Activated naive CD8-positive, alpha-beta T cell treated with anti-CD3 and anti-CD28 coated beads, Interleukin-2, amount 50 U/mL, for 24 hours (primary cell): ENCODE measurements around the gene CRLF2.
"Not testable (repeated sequence)": the region's sequence is repeated elsewhere in the genome, so short reads cannot be mapped to it uniquely, and the experiment has no call there.

Experiments used
- ATAC-seq: fragments of 150-1000 bp; cut with Tn5 transposase; one replicate; pipeline ENCODE4 v1.10.0; 2021
- DNase-seq: peaks from one replicate; pipeline ENCODE4 v3.0.0; 2021
- H3K27ac Mint-ChIP-seq: one replicate; pipeline ENCODE4 v1.8.0; 2021; ENCODE audit warnings: mild to moderate bottlenecking, mixed read lengths
- H3K27me3 Mint-ChIP-seq: one replicate; pipeline ENCODE4 v1.8.0; 2021; ENCODE audit warnings: mixed read lengths
- H3K36me3 Mint-ChIP-seq: one replicate; pipeline ENCODE4 v1.8.0; 2021; ENCODE audit warnings: low read depth, mixed read lengths
- H3K4me1 Mint-ChIP-seq: one replicate; pipeline ENCODE4 v1.8.0; 2021; ENCODE audit warnings: mixed read lengths
- H3K4me3 Mint-ChIP-seq: one replicate; pipeline ENCODE4 v1.8.0; 2021; ENCODE audit warnings: mild to moderate bottlenecking, moderate library complexity, mixed read lengths
- H3K9me3 Mint-ChIP-seq: one replicate; pipeline ENCODE4 v1.8.0; 2021; ENCODE audit warnings: mixed read lengths

CRLF2 gene

GRCh38 chrX:1190596-1191145 is 21.8 kb downstream of the CRLF2 start:
- Mint-ChIP-seq H3K9me3 (peaks cover 2% of the 10 kb centered on the region), H3K4me3 (no peak overlapping the region), H3K27me3 (no peaks in the 10 kb centered on the region), H3K4me1 (no peaks in the 10 kb centered on the region), H3K27ac (no peak overlapping the region), H3K36me3 (no peaks in the 10 kb centered on the region)
- ATAC-seq (no peak), DNase-seq (no peak)

DNA sequence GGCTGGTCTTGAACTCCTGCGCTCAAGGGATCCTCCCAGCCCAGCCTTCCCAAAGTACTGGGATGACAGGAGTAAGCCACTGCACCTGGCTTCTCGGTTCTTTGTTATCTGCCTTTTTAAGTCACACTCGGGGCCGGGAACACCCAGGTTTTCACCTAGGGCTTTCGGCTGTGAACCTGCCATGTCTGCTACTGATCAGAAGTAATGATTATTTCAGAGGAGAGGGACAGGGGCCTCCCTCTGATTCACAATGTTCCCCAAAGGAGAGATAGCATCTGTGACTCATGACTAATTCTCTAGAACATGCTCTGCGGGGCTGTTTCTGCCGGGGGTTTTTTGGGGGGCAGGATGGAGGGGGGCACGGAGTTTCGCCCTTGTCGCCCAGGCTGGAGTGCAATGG is 26.9 kb downstream of the CRLF2 start:
- no peak for DNase-seq
- no peaks in the 10 kb centered on the region for H3K27me3 Mint-ChIP-seq
- H3K9me3 Mint-ChIP-seq, result peaks cover 2% of the 10 kb centered on the region
- H3K27ac Mint-ChIP-seq, result no peak overlapping the region
- no peak overlapping the region for H3K4me3 Mint-ChIP-seq
- peaks cover 6% of the 10 kb centered on the region for H3K4me1 Mint-ChIP-seq
- ATAC-seq, result peak; percentile 40
- no peaks in the 10 kb centered on the region for H3K36me3 Mint-ChIP-seq

- Mint-ChIP-seq H3K36me3 (no peaks in the 10 kb centered on the region), H3K4me3 (no peak overlapping the region), H3K9me3 (no peaks in the 10 kb centered on the region), H3K27ac (no peak overlapping the region), H3K27me3 (no peaks in the 10 kb centered on the region), H3K4me1 (peaks cover 6% of the 10 kb centered on the region)
- no peak for DNase-seq
- ATAC-seq, result no peak
Observed at GRCh38 chrX:1182211-1182610, 30.2 kb downstream of the CRLF2 start.

DNA sequence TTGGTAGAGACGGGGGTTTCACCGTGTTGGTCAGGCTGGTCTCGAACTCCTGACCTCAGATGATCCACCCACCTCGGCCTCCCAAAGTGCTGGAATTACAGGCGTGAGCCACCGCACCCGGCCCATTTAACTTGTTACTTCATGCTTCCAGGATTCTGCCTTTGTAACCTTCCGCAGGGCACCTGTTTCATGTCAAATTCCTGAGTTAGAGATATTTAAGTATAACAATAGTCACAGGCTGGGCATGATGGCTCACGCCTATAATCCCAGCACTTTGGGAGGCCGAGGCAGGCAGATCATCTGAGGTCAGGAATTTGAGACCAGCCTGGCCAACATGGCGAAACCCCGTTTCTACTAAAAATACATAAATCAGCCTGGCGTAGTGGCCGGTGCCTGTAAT is 30.8 kb downstream of the CRLF2 start:
- H3K9me3 Mint-ChIP-seq, H3K36me3 Mint-ChIP-seq, ATAC-seq, H3K27ac Mint-ChIP-seq, DNase-seq, H3K4me3 Mint-ChIP-seq, H3K4me1 Mint-ChIP-seq, H3K27me3 Mint-ChIP-seq: not testable (repeated sequence)

- no peaks in the 10 kb centered on the region for H3K9me3 Mint-ChIP-seq
- no peak overlapping the region for H3K27ac Mint-ChIP-seq
- H3K27me3 Mint-ChIP-seq, result no peaks in the 10 kb centered on the region
- no peaks in the 10 kb centered on the region for H3K36me3 Mint-ChIP-seq
- DNase-seq (no peak), ATAC-seq (no peak)
- peaks cover 6% of the 10 kb centered on the region for H3K4me1 Mint-ChIP-seq
- no peak overlapping the region for H3K4me3 Mint-ChIP-seq
Observed at GRCh38 chrX:1181170-1181569, 31.3 kb downstream of the CRLF2 start.

DNA sequence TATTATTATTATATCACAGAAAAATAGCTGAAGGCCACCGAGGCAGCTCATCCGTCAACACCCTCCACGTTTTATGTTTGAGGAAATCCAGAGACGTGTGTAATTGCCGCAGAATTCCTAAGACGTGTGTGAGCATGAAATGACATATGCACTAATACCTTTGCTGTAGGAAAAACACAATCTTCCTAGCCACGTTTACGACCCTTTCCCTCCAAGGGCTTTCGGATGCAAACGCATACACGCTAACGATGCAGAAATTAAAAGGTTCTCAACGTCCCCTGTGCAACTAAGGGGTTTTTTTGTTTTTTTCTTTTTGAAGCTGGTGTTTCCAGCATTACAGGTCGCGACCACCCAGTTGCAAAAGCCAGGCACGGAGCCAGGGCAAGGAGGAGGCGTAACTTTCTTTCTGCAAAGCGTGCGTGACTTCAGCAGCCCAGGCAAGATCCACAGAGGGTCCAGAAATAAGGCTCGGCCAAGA is 33.8 kb downstream of the CRLF2 start:
- DNase-seq (no peak), ATAC-seq (no peak)
- Mint-ChIP-seq H3K4me1 (no peaks in the 10 kb centered on the region), H3K9me3 (no peaks in the 10 kb centered on the region), H3K4me3 (no peak overlapping the region), H3K36me3 (no peaks in the 10 kb centered on the region), H3K27me3 (no peaks in the 10 kb centered on the region), H3K27ac (no peak overlapping the region)

- not testable (repeated sequence) for H3K4me1 Mint-ChIP-seq, DNase-seq, H3K9me3 Mint-ChIP-seq, H3K27me3 Mint-ChIP-seq, H3K36me3 Mint-ChIP-seq, H3K27ac Mint-ChIP-seq, H3K4me3 Mint-ChIP-seq
- ATAC-seq, result peak; percentile 36
Observed at GRCh38 chrX:1176531-1177320, 35.7 kb downstream of the CRLF2 start.

GRCh38 chrX:1174609-1175545 is 37.6 kb downstream of the CRLF2 start:
- H3K27ac Mint-ChIP-seq, ATAC-seq, H3K4me1 Mint-ChIP-seq: not testable (repeated sequence)

GRCh38 chrX:1173435-1173834 is 39.0 kb downstream of the CRLF2 start:
- not testable (repeated sequence) for ATAC-seq, H3K27ac Mint-ChIP-seq, H3K9me3 Mint-ChIP-seq, DNase-seq, H3K27me3 Mint-ChIP-seq, H3K36me3 Mint-ChIP-seq, H3K4me1 Mint-ChIP-seq, H3K4me3 Mint-ChIP-seq

More at GRCh38 chrX:1174609-1175545, 37.6 kb downstream of the CRLF2 start:
- not testable (repeated sequence) for H3K36me3 Mint-ChIP-seq, H3K9me3 Mint-ChIP-seq, DNase-seq, H3K27me3 Mint-ChIP-seq, H3K4me3 Mint-ChIP-seq

- ATAC-seq (no peak), DNase-seq (no peak)
- Mint-ChIP-seq H3K4me1 (no peaks in the 10 kb centered on the region), H3K27me3 (peaks cover 4% of the 10 kb centered on the region), H3K27ac (no peak overlapping the region), H3K36me3 (no peaks in the 10 kb centered on the region), H3K4me3 (no peak overlapping the region), H3K9me3 (no peaks in the 10 kb centered on the region)
Observed at GRCh38 chrX:1172496-1172895, 40.0 kb downstream of the CRLF2 start.

DNA sequence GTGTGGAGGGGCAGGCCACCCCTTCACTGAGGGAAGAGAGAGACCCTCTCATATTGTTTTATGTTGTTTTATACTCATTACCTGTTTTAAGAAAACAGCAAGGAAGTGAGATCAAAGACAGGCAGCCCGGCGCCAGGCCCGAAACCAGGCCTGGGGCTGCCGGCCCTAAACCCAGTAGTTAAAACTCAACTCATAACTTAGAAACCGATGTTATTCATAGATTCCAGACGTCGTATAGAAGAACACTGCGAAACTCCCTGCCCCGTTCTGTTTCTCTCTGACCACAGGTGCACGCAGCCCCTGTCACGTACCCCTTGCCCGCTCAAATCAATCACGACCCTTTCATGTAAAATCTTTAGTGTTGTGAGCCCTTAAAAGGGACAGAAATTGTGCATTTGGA is 40.5 kb downstream of the CRLF2 start:
- not testable (repeated sequence) for H3K27me3 Mint-ChIP-seq, H3K4me3 Mint-ChIP-seq, H3K27ac Mint-ChIP-seq, H3K36me3 Mint-ChIP-seq, ATAC-seq, H3K9me3 Mint-ChIP-seq, H3K4me1 Mint-ChIP-seq, DNase-seq

- ATAC-seq (no peak), DNase-seq (no peak)
- Mint-ChIP-seq H3K27ac (no peak overlapping the region), H3K9me3 (no peaks in the 10 kb centered on the region), H3K4me3 (no peak overlapping the region), H3K4me1 (peaks cover 4% of the 10 kb centered on the region), H3K36me3 (no peaks in the 10 kb centered on the region), H3K27me3 (peaks cover 8% of the 10 kb centered on the region)
Observed at GRCh38 chrX:1170243-1170642, 42.2 kb downstream of the CRLF2 start.

DNA sequence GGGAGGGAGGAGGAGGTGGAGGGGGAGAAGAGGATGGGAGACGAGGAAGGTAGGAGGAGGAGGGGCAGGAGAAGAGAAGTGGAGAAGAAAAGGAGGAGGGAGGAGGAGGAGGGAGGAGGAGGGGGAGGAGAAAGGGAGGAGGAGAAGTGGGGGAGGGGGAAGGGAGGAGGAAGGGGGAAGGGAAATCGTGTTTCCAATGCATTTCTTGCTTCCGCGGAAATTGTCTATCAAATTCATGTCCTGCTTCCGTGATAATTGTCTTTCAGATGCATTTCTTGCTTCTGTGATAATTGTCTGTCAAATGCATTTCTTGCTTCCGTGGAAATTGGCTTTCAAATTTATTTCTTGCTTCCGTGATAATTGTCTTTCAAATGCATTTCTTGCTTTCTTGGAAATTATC is 43.3 kb downstream of the CRLF2 start:
- H3K27me3 Mint-ChIP-seq, result peaks cover 13% of the 10 kb centered on the region
- no peak overlapping the region for H3K4me3 Mint-ChIP-seq
- DNase-seq, result no peak
- no peaks in the 10 kb centered on the region for H3K36me3 Mint-ChIP-seq
- no peak for ATAC-seq
- peaks cover 8% of the 10 kb centered on the region for H3K4me1 Mint-ChIP-seq
- no peaks in the 10 kb centered on the region for H3K9me3 Mint-ChIP-seq
- no peak overlapping the region for H3K27ac Mint-ChIP-seq

GRCh38 chrX:1167918-1168481 is 44.4 kb downstream of the CRLF2 start:
- DNase-seq (no peak), ATAC-seq (no peak)
- H3K36me3 Mint-ChIP-seq, result no peaks in the 10 kb centered on the region
- H3K9me3 Mint-ChIP-seq, result no peaks in the 10 kb centered on the region
- H3K4me1 Mint-ChIP-seq, result peaks cover 8% of the 10 kb centered on the region
- H3K27ac Mint-ChIP-seq, result no peak overlapping the region
- no peak overlapping the region for H3K4me3 Mint-ChIP-seq
- H3K27me3 Mint-ChIP-seq, result peaks cover 24% of the 10 kb centered on the region
